Bladder microvascular endothelial cell (primary cell): ENCODE data around the gene EDAR. TPM values are rescaled to one million over a fixed set of nuclear protein-coding genes. Genes with fewer than 3 reads are reported as not detected.

ENCODE experiments used
- total RNA-seq: library from RNA; depleted of rRNA; stranded (reverse); fragments of >200 nt; gene quantifications from 2 replicates; pipeline ENCODE4 v1.2.3, GENCODE V29; 2014

EDAR gene
- not detected in 2 replicates for total RNA-seq

GRCh38 chr2:108988796-108989713 is at the start of gene EDAR:
Gene EDAR, minus strand, starts transcription at chr2:108989220. Its CDS starts 58,206 bp downstream, at chr2:108931014.

Other genes with a start within 250 kb of the EDAR start
- gene CCDC138, start 202.4 kb downstream of the EDAR start, total RNA-seq = 5.2 and 6.6 TPM in 2 replicates
- gene SH3RF3, start 140.0 kb upstream of the EDAR start, total RNA-seq = 3.1 and 12.3 TPM in 2 replicates